Psoas muscle (tissue), 8 donors: ENCODE data around the gene ADCY5. TPM values are rescaled to one million over a fixed set of nuclear protein-coding genes. Genes with fewer than 3 reads are reported as not detected.

Experiments
- ATAC-seq, 4 donors: fragments of 200-7000 bp; cut with Tn5 transposase; one replicate each; pipeline ENCODE4 v1.9.1; 2020; ENCODE audit warnings: moderate library complexity in 3 of 4, mild to moderate bottlenecking in 2 of 4
- DNase-seq, 2 donors: peaks; one replicate each; pipeline ENCODE4 v3.0.0-alpha.2; 2020
- H3K27ac ChIP-seq: fragments of 200-600 bp; one replicate; pipeline ENCODE4 v1.8.0; 2022
- H3K27me3 ChIP-seq, 3 donors: fragments of 200-600 bp in 1 of 3; one replicate each; pipeline versions ENCODE4 v1.6.1 to v1.8.0; 2013 to 2022; ENCODE audit warnings: low read length in 2 of 3, mild to moderate bottlenecking in 2 of 3, moderate library complexity in 1 of 3; ENCODE audit not compliant: insufficient read depth in 3 of 3
- H3K36me3 ChIP-seq, 2 donors: fragments of 200-600 bp in 1 of 2; one replicate each; pipeline versions ENCODE4 v1.6.1 to v1.8.0; 2013 to 2022; ENCODE audit warnings: low read depth in 1 of 2, mild to moderate bottlenecking in 1 of 2, moderate library complexity in 1 of 2; ENCODE audit not compliant: insufficient read depth in 1 of 2
- H3K4me1 ChIP-seq: fragments of 200-600 bp; one replicate; pipeline ENCODE4 v1.8.0; 2022
- H3K4me3 ChIP-seq: fragments of 200-600 bp; one replicate; pipeline ENCODE4 v1.8.0; 2022; ENCODE audit warnings: mild to moderate bottlenecking
- H3K9me3 ChIP-seq: fragments of 200-600 bp; one replicate; pipeline ENCODE4 v1.8.0; 2022
- CTCF ChIP-seq: fragments of 200-600 bp; IDR thresholded peaks from one replicate; pipeline ENCODE4 v1.8.0; 2022; ENCODE audit warnings: antibody characterized with exemption
- WGBS, 3 donors: extraction: QIAGEN DNeasy Blood & Tissue Kit; methylation state at CpG; one replicate each; pipeline versions ENCODE4 v1.1.6 to v1.1.7; 2013; 5-methylcytosine and 5-hydroxymethylcytosine counted together
- intact Hi-C, 2 donors: fragments of 100-400 bp; cut with DNase I; formaldehyde crosslinking; loops; one replicate each; pipeline versions ENCODE4 v1.11.0 to v1.14.2; 2022
- polyA plus RNA-seq, 3 donors: library from polyadenylated mRNA; stranded (reverse); fragments of 200-250 nt; gene quantifications; one replicate each; pipeline ENCODE4 v1.2.3, GENCODE V29; 2013
- total RNA-seq, 4 donors: library from RNA; stranded (reverse); fragmentation: NEBNext Ultra II Directional in 2 of 4; extraction: Animal tissue kit (Norgen Biotek cat#: 25700) in 2 of 4; gene quantifications; one replicate each; pipeline versions ENCODE4 v1.2.1 to v1.2.4, GENCODE V29; 2021 to 2023
- donor health status: healthy with polysubstance abuse.
- donor health status: DM: no; HTN: no; CAD: no; lungs with moderate emphysema.
- donor health status: Bipolar disorder and iron deficiency.
- donor health status: healthy.
- donor health status: DM: yes; HTN: yes; CAD: no.
- donor health status: DM: no; HTN: no; CAD: no.
- donor health status: DM: no; HTN: no; CAD: no.
- donor health status: DM: yes; HTN: yes; CAD: no.

Gene ADCY5
- total and polyA plus RNA-seq, 7 donors: 1.0 to 4.4 (median 1.6) TPM

GRCh38 chr3:123389628-123389918 is 59.3 kb downstream of the ADCY5 start:
- Histone ChIP-seq H3K27ac (peak overlapping the region; percentile 10), H3K36me3 (no peaks in the 10 kb centered on the region), H3K9me3 (no peaks in the 10 kb centered on the region), H3K4me3 (no peak overlapping the region), H3K4me1 (no peaks in the 10 kb centered on the region), H3K27me3 (no peaks in the 10 kb centered on the region)
- no peak for TF ChIP-seq CTCF
- no peak for ATAC-seq
- WGBS, 3 donors: 69 to 81% (median 70%) methylated on average over 5 of the region's 5 CpGs
- DNase-seq: no peak
- intact Hi-C loops: no loop called here

GRCh38 chr3:123388811-123389627 is 59.9 kb downstream of the ADCY5 start:
- Histone ChIP-seq H3K36me3 (no peaks in the 10 kb centered on the region), H3K27ac (peak overlapping the region; percentile 10), H3K4me3 (no peak overlapping the region), H3K4me1 (no peaks in the 10 kb centered on the region), H3K9me3 (no peaks in the 10 kb centered on the region), H3K27me3 (no peaks in the 10 kb centered on the region)
- intact Hi-C loops: no loop called here
- no peak for TF ChIP-seq CTCF
- ATAC-seq (peak in 1 of 4 donors; percentile 28), DNase-seq (peak in 1 of 2 donors; percentile 36)
- 76 to 80% (median 77%) methylated on average over 15 of the region's 15 CpGs for WGBS, 3 donors

DNA sequence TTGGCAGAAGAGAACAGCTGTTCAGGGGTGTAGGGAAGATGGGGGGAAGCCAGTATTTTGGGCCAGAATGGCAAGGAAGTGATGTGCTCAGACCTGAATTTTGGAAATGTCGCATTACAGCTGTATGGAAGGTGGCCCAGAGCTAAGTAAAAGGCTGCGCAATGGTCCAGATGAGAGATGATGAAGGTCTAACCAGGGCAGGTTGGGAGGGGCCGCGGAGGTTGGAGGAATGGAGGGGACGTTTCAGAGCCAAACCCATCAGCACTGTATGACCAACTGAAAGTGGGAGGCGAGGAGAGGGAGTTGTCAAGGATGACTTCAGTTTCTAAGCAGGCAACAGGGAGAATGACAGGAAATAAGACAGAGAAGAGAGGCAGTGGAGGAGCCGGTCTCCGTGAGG is 60.8 kb downstream of the ADCY5 start:
- no peak overlapping the region for H3K27ac ChIP-seq
- H3K36me3 ChIP-seq: no peaks in the 10 kb centered on the region
- peak in 1 of 2 donors; percentile 39 for DNase-seq
- WGBS, 3 donors: 81 to 85% (median 83%) methylated on average over 8 of the region's 8 CpGs
- intact Hi-C loops: no loop called here
- no peak for TF ChIP-seq CTCF
- H3K4me3 ChIP-seq: no peak overlapping the region
- no peaks in the 10 kb centered on the region for H3K9me3 ChIP-seq
- ATAC-seq: peak in 1 of 4 donors; percentile 23
- no peaks in the 10 kb centered on the region for H3K4me1 ChIP-seq
- no peaks in the 10 kb centered on the region for H3K27me3 ChIP-seq

DNA sequence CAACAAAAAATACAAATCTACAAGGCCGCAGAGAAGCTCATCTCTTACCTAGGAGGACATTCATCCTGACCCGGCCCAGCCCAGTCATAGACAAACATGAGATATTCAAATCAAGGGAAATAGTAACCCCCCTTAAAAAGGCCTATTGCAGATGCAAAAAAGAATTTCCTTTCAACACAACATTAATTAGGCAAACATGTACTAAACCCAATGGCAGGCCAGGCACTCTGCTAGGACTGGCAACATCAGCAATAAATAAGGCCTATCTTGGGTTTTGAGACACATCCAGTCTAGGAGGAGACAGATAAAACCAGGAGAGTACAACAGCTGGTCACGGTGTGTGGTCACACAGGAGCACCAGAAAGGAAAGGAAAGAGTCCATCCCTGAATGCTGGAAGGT is 61.4 kb downstream of the ADCY5 start:
- no peak for TF ChIP-seq CTCF
- intact Hi-C loops: no loop called here
- 83 to 92% (median 84%) methylated on average over 3 of the region's 3 CpGs for WGBS, 3 donors
- Histone ChIP-seq H3K36me3 (no peaks in the 10 kb centered on the region), H3K27ac (peak overlapping the region; percentile 16), H3K4me3 (no peak overlapping the region), H3K4me1 (no peaks in the 10 kb centered on the region), H3K9me3 (no peaks in the 10 kb centered on the region), H3K27me3 (no peaks in the 10 kb centered on the region)
- DNase-seq (peak in 1 of 2 donors; percentile 25), ATAC-seq (peak in 2 of 4 donors; percentile 32 to 50)
